ENCODE data around the gene NSMF. TPM values are rescaled to one million over a fixed set of nuclear protein-coding genes. Genes with fewer than 3 reads are reported as not detected.

NSMF gene
- total RNA-seq, 1 donor from 2014 or later, result 85.3 TPM

- peaks cover 10% of the 10 kb centered on the region for H3K36me3 Mint-ChIP-seq
- TF ChIP-seq CTCF (IDR thresholded peaks at IDR 0.05; ENCODE audit: unreplicated experiment), result no peak
- H3K27ac Mint-ChIP-seq, result no peak overlapping the region
- no peak overlapping the region for H3K4me3 Mint-ChIP-seq
- H3K27me3 Mint-ChIP-seq (ENCODE audit: low read depth), result no peaks in the 10 kb centered on the region
- H3K4me1 Mint-ChIP-seq, result no peaks in the 10 kb centered on the region
- H3K9me3 Mint-ChIP-seq, result peaks cover 5% of the 10 kb centered on the region
- DNase-seq (ENCODE audit: low spot score in 2 of 2, unreplicated experiment in 2 of 2), result no peak
Observed at GRCh38 chr9:137404961-137405567, 54.1 kb downstream of the NSMF start.

- H3K36me3 Mint-ChIP-seq, result peaks cover 15% of the 10 kb centered on the region
- DNase-seq (ENCODE audit: low spot score in 2 of 2, unreplicated experiment in 2 of 2), result no peak
Observed at GRCh38 chr9:137403269-137403668, 55.9 kb downstream of the NSMF start.

GRCh38 chr9:137402746-137403145, 56.4 kb downstream of the NSMF start:
- H3K9me3 Mint-ChIP-seq, result peaks cover 5% of the 10 kb centered on the region
- no peaks in the 10 kb centered on the region for H3K4me1 Mint-ChIP-seq
- H3K27me3 Mint-ChIP-seq (ENCODE audit: low read depth), result no peaks in the 10 kb centered on the region
- H3K27ac Mint-ChIP-seq, result no peak overlapping the region
- peaks cover 17% of the 10 kb centered on the region for H3K36me3 Mint-ChIP-seq
- TF ChIP-seq CTCF (IDR thresholded peaks at IDR 0.05; ENCODE audit: unreplicated experiment), result no peak
- no peak overlapping the region for H3K4me3 Mint-ChIP-seq
- DNase-seq (ENCODE audit: low spot score in 2 of 2, unreplicated experiment in 2 of 2), result no peak

More at GRCh38 chr9:137403269-137403668, 55.9 kb downstream of the NSMF start:
- H3K27ac Mint-ChIP-seq, result no peak overlapping the region
- no peak overlapping the region for H3K4me3 Mint-ChIP-seq
- no peaks in the 10 kb centered on the region for H3K27me3 Mint-ChIP-seq (ENCODE audit: low read depth)
- peaks cover 5% of the 10 kb centered on the region for H3K9me3 Mint-ChIP-seq
- H3K4me1 Mint-ChIP-seq, result no peaks in the 10 kb centered on the region
- TF ChIP-seq CTCF (IDR thresholded peaks at IDR 0.05; ENCODE audit: unreplicated experiment), result no peak

DNA sequence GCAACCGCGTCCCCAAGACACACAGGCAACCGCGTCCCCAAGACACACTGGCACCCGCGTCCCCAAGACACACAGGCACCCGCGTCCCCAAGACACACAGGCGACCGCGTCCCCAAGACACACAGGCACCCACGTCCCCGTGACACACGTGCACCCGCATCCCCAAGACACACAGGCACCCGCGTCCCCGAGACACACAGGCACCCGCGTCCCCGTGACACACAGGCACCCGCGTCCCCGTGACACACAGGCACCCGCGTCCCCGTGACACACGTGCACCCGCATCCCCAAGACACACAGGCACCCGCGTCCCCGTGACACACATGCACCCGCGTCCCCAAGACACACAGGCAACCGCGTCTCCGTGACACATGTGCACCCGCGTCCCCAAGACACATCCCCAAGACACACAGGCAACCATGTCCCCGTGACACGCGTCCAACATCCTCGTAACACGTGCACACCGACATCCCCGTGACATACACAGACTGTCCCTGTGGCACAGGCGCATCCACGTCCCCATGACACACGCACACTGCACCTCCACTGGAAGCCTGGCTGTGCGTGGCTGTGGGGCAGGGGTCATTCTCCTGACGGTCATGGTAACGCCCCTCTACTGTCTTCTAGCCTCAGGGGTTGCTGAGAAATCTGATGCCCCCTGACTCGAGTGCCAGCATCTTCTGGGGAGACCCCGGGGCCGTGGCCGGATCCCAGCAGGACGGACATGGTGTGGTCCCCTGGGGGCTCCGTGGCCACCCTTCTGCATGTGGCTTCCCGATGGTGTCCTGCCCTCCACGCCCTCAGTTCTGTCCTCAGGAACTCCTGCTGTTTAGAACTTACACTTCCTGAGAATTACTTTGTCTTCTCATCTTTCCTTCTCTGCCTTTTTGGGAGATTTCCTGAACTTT, 60.3 kb downstream of the NSMF start:
- DNase-seq (ENCODE audit: low spot score in 2 of 2, unreplicated experiment in 2 of 2), result no peak
- H3K36me3 Mint-ChIP-seq, result peaks cover 22% of the 10 kb centered on the region
- no peak overlapping the region for H3K27ac Mint-ChIP-seq
- no peak for TF ChIP-seq CTCF (IDR thresholded peaks at IDR 0.05; ENCODE audit: unreplicated experiment)
- H3K9me3 Mint-ChIP-seq, result peaks cover 12% of the 10 kb centered on the region
- H3K27me3 Mint-ChIP-seq (ENCODE audit: low read depth), result no peaks in the 10 kb centered on the region
- no peaks in the 10 kb centered on the region for H3K4me1 Mint-ChIP-seq
- H3K4me3 Mint-ChIP-seq, result no peak overlapping the region

- no peaks in the 10 kb centered on the region for H3K4me1 Mint-ChIP-seq
Observed at GRCh38 chr9:137397675-137398423, 61.3 kb downstream of the NSMF start.

More at GRCh38 chr9:137397675-137398423, 61.3 kb downstream of the NSMF start:
- Mint-ChIP-seq H3K4me3 (no peak overlapping the region), H3K27ac (no peak overlapping the region), H3K27me3 (ENCODE audit: low read depth) (no peaks in the 10 kb centered on the region), H3K36me3 (peaks cover 22% of the 10 kb centered on the region), H3K9me3 (peaks cover 12% of the 10 kb centered on the region)
- no peak for DNase-seq (ENCODE audit: low spot score in 2 of 2, unreplicated experiment in 2 of 2)
- no peak for TF ChIP-seq CTCF (IDR thresholded peaks at IDR 0.05; ENCODE audit: unreplicated experiment)

Small RNA genes within 50 kb of the gene (microRNA-seq; reads per million reads assigned to microRNA genes)
- 6.5 reads per million, percentile 24 among the genes with 10 or more reads in this experiment for gene MIR7114

Other genes starting within 250 kb of the NSMF start
- 13.6 to 16.0 TPM (median 13.9 TPM) in 3 replicates for gene RNF208, start 237.1 kb downstream of the NSMF start, total RNA-seq
- 1.5 to 1.9 TPM (median 1.7 TPM) in 3 replicates for gene CYSRT1, start 234.2 kb downstream of the NSMF start, total RNA-seq
- 0.16 to 0.41 TPM (median 0.29 TPM) in 3 replicates for gene RNF224, start 231.8 kb downstream of the NSMF start, total RNA-seq
- 0.23 to 0.27 TPM in 2 of 3 replicates, not detected in the other for gene SLC34A3, start 228.4 kb downstream of the NSMF start, total RNA-seq
- gene TUBB4B, start 218.0 kb downstream of the NSMF start, total RNA-seq, result 146 to 152 TPM (median 148 TPM) in 3 replicates
- 0.18 to 0.29 TPM in 2 of 3 replicates, not detected in the other for gene STPG3, start 208.0 kb downstream of the NSMF start, total RNA-seq
- gene NELFB, start 204.0 kb downstream of the NSMF start, total RNA-seq, result 51.6 to 54.8 TPM (median 53.3 TPM) in 3 replicates
- 5.7 to 6.5 TPM (median 6.5 TPM) in 3 replicates for gene TOR4A, start 181.6 kb downstream of the NSMF start, total RNA-seq
- 7.4 to 9.6 TPM (median 9.2 TPM) in 3 replicates for gene NRARP, start 157.1 kb downstream of the NSMF start, total RNA-seq
- 37.2 to 38.2 TPM (median 37.3 TPM) in 3 replicates for gene EXD3, start 36.2 kb downstream of the NSMF start, total RNA-seq
- 19.9 to 22.1 TPM (median 21.4 TPM) in 3 replicates for gene NOXA1, start 35.9 kb downstream of the NSMF start, total RNA-seq
- 1.4 to 1.7 TPM (median 1.6 TPM) in 3 replicates for gene ENTPD8, start 18.0 kb downstream of the NSMF start, total RNA-seq
- gene PNPLA7, start 91.1 kb upstream of the NSMF start, total RNA-seq, result 5.3 to 5.7 TPM (median 5.6 TPM) in 3 replicates
- 22.7 to 26.6 TPM (median 26.2 TPM) in 3 replicates for gene MRPL41, start 92.5 kb upstream of the NSMF start, total RNA-seq
- 55.0 to 59.4 TPM (median 56.1 TPM) in 3 replicates for gene DPH7, start 119.6 kb upstream of the NSMF start, total RNA-seq
- 31.1 to 33.2 TPM (median 31.9 TPM) in 3 replicates for gene ZMYND19, start 131.2 kb upstream of the NSMF start, total RNA-seq
- 36.5 to 40.5 TPM (median 39.1 TPM) in 3 replicates for gene ARRDC1, start 146.4 kb upstream of the NSMF start, total RNA-seq
- 133 to 147 TPM (median 136 TPM) in 3 replicates for gene EHMT1, start 159.7 kb upstream of the NSMF start, total RNA-seq